ENCODE data around the gene ZFHX3. TPM values are rescaled to one million over a fixed set of nuclear protein-coding genes. Genes with fewer than 3 reads are reported as not detected.

ZFHX3 gene
- total RNA-seq, 2 experiments from 2014 or later: 0.63 to 0.64 TPM

DNA sequence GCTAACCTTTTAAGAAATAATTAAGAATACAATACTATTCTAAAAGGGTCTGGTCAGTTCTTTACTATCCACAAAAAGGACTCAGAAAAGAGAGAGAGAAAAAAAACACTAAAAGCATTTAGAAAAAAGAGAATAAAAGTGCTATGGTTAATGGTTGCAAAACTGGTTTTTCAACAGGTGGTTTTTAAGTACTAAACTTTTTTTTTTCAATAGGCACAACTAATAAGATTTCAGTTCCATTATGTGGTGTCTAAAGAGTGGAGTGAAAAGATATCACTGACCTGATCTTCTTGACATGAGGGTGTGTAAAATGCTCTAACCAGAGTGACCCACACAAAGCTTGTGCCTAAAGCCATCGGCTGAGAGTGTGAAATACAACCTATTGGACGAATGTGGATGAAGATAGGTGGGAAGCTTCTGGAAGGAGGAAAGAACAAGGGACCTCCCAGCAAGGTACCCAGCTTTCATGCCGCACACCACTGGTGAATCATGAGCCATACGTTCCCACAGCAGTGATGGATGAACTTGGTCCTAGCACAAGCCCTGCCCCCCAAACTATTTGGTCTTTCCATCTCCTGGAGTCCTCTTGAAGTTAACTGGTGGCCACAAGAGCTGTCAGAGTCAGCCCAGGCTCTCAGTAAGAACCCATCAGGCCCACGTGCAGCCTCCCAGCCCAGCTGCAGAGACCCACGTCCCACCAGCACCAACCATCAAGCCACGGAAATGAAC lies 103.0 kb downstream of the ZFHX3 start:
- ATAC-seq (ENCODE audit: poor library complexity): no peak
- intact Hi-C loops (cut with DNase I, micrococcal nuclease): no loop called here
- Mint-ChIP-seq H3K27ac (no peak overlapping the region), H3K27me3 (no peaks in the 10 kb centered on the region), H3K36me3 (ENCODE audit: low read depth) (no peaks in the 10 kb centered on the region), H3K4me1 (ENCODE audit: low read depth) (no peaks in the 10 kb centered on the region), H3K4me3 (no peak overlapping the region), H3K9me3 (no peaks in the 10 kb centered on the region)
- ChIA-PET CTCF (no interaction called here), POLR2A (no interaction called here)
- H3K4me3 ChIP-seq (ENCODE audit: low read length): no peak overlapping the region
- DNase-seq: no peak
- no peak for TF ChIP-seq CTCF (IDR thresholded peaks at IDR 0.05)
- H3K9me3 ChIP-seq (ENCODE audit: control insufficient read depth in 1 of 2, insufficient read depth in 1 of 2, low read length in 2 of 2): no peaks in the 10 kb centered on the region
- H3K27ac ChIP-seq (ENCODE audit: low read depth in 1 of 2, low read length in 2 of 2): no peak overlapping the region
- H3K36me3 ChIP-seq (ENCODE audit: insufficient read depth, low read length): no peaks in the 10 kb centered on the region
- no peaks in the 10 kb centered on the region for H3K4me1 ChIP-seq (ENCODE audit: insufficient read depth, low read length)
- no peaks in the 10 kb centered on the region for H3K27me3 ChIP-seq (ENCODE audit: control insufficient read depth in 1 of 2, insufficient read depth in 2 of 2, low read length in 2 of 2)

DNA sequence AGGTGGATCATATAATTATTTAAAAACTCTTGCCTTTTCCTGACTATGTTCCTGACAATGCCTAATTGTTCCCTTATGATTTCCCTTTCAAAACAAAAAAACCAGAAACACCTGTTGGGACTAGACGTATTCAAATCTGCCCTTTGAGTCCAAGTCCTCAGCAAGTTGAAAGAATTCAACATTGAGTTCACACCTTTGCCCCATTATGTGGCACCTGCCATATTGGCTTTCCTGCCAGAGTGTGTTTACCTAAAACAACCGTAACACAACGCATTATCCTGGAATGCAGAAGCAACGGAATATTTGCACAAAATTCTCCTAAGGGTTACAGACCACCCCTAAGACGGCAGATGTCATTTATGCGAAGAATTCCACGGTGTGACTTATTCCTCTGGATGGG lies 105.9 kb downstream of the ZFHX3 start:
- peaks cover 0 to 4% of the 10 kb centered on the region in 2 experiments for H3K9me3 ChIP-seq (ENCODE audit: control insufficient read depth in 1 of 2, insufficient read depth in 1 of 2, low read length in 2 of 2)
- no peaks in the 10 kb centered on the region for H3K36me3 ChIP-seq (ENCODE audit: insufficient read depth, low read length)
- Mint-ChIP-seq H3K27ac (no peak overlapping the region), H3K4me1 (ENCODE audit: low read depth) (no peaks in the 10 kb centered on the region), H3K36me3 (ENCODE audit: low read depth) (no peaks in the 10 kb centered on the region), H3K9me3 (no peaks in the 10 kb centered on the region), H3K27me3 (no peaks in the 10 kb centered on the region), H3K4me3 (no peak overlapping the region)
- no peak overlapping the region for H3K4me3 ChIP-seq (ENCODE audit: low read length)
- intact Hi-C loops (cut with DNase I, micrococcal nuclease): no loop called here
- ChIA-PET CTCF (no interaction called here), POLR2A (no interaction called here)
- no peak overlapping the region for H3K27ac ChIP-seq (ENCODE audit: low read depth in 1 of 2, low read length in 2 of 2)
- TF ChIP-seq CTCF (IDR thresholded peaks at IDR 0.05): no peak
- no peaks in the 10 kb centered on the region for H3K27me3 ChIP-seq (ENCODE audit: control insufficient read depth in 1 of 2, insufficient read depth in 2 of 2, low read length in 2 of 2)
- DNase-seq (no peak), ATAC-seq (ENCODE audit: poor library complexity) (no peak)
- no peaks in the 10 kb centered on the region for H3K4me1 ChIP-seq (ENCODE audit: insufficient read depth, low read length)

GRCh38 chr16:72940886-72941285 lies 107.0 kb downstream of the ZFHX3 start:
- DNase-seq (no peak), ATAC-seq (ENCODE audit: poor library complexity) (no peak)
- Mint-ChIP-seq H3K4me1 (ENCODE audit: low read depth) (no peaks in the 10 kb centered on the region), H3K27ac (no peak overlapping the region), H3K27me3 (no peaks in the 10 kb centered on the region), H3K4me3 (no peak overlapping the region), H3K36me3 (ENCODE audit: low read depth) (no peaks in the 10 kb centered on the region), H3K9me3 (no peaks in the 10 kb centered on the region)
- Histone ChIP-seq H3K27ac (ENCODE audit: low read depth in 1 of 2, low read length in 2 of 2) (no peak overlapping the region), H3K4me3 (ENCODE audit: low read length) (no peak overlapping the region), H3K4me1 (ENCODE audit: insufficient read depth, low read length) (no peaks in the 10 kb centered on the region), H3K9me3 (ENCODE audit: control insufficient read depth in 1 of 2, insufficient read depth in 1 of 2, low read length in 2 of 2) (peaks cover 0 to 4% of the 10 kb centered on the region in 2 experiments), H3K36me3 (ENCODE audit: insufficient read depth, low read length) (no peaks in the 10 kb centered on the region), H3K27me3 (ENCODE audit: control insufficient read depth in 1 of 2, insufficient read depth in 2 of 2, low read length in 2 of 2) (no peaks in the 10 kb centered on the region)
- no peak for TF ChIP-seq CTCF (IDR thresholded peaks at IDR 0.05)
- ChIA-PET CTCF (no interaction called here), POLR2A (no interaction called here)
- intact Hi-C loops (cut with DNase I, micrococcal nuclease): no loop called here

All from CD4-positive, alpha-beta T cell (primary cell).